ENCODE measurements around the gene CFAP20DC. TPM values are rescaled to one million over a fixed set of nuclear protein-coding genes. Genes with fewer than 3 reads are reported as not detected.

CFAP20DC gene
- polyA plus RNA-seq, 2 of the 4 experiments (the other 2 are of a cell fraction) = 2.5 to 6.0 TPM

GRCh38 chr3:58857402-58857801 lies 192.4 kb downstream of the CFAP20DC start:
- H3K4me1 ChIP-seq = no peaks in the 10 kb centered on the region
- DNase-seq (ENCODE audit: low read depth in 1 of 2, low spot score in 1 of 2) = no peak
- TF ChIP-seq JUN (IDR thresholded peaks at IDR 0.05) (no peak), ESRRA (IDR thresholded peaks at IDR 0.05; ENCODE audit: borderline replicate concordance, low read length) (no peak), ELK1 (IDR thresholded peaks at IDR 0.05; ENCODE audit: low read depth, low read length) (no peak), RARB (CRISPR knock-in tag; IDR thresholded peaks at IDR 0.05) (no peak), POLR2A (IDR thresholded peaks at IDR 0.05; ENCODE audit: low read length) (no peak), HEYL (CRISPR knock-in tag; IDR thresholded peaks at IDR 0.05) (no peak), CBX2 (IDR thresholded peaks at IDR 0.05; ENCODE audit: borderline replicate concordance, low read depth) (no peak), CTCF (IDR thresholded peaks at IDR 0.05) (no peak), ZNF302 (CRISPR knock-in tag; IDR thresholded peaks at IDR 0.05) (no peak), HDAC2 (IDR thresholded peaks at IDR 0.05) (no peak), RAD21 (conservative IDR thresholded peaks at IDR 0.05 in 1 of 2, IDR thresholded peaks at IDR 0.05 in 1 of 2) (no peak), PBX3 (IDR thresholded peaks at IDR 0.05) (no peak), HOXB13 (CRISPR knock-in tag; IDR thresholded peaks at IDR 0.05; ENCODE audit: low read depth) (no peak), HOXB5 (CRISPR knock-in tag; IDR thresholded peaks at IDR 0.05) (no peak), ATOH8 (CRISPR knock-in tag; IDR thresholded peaks at IDR 0.05; ENCODE audit: low read depth) (no peak), PHF8 (IDR thresholded peaks at IDR 0.05; ENCODE audit: borderline replicate concordance, low read depth) (no peak), E2F6 (IDR thresholded peaks at IDR 0.05; ENCODE audit: borderline replicate concordance, low read depth) (no peak), MAX (IDR thresholded peaks at IDR 0.05) (no peak)
- no peak for ATAC-seq
- 74% methylated on average over 1 of the region's 1 CpG for WGBS (ENCODE audit: missing lambda C conversion rate)
- no peak overlapping the region for H3K27ac ChIP-seq
- no peaks in the 10 kb centered on the region for H3K9me3 ChIP-seq
- no peak overlapping the region for H3K4me3 ChIP-seq
- POLR2A ChIA-PET = no interaction called here
- CTCF ChIA-PET = no interaction called here
- no peak overlapping the region for H3K4me2 ChIP-seq
- FAIRE-seq = no peak

- Histone ChIP-seq H3K4me2 (no peak overlapping the region), H3K9me3 (no peaks in the 10 kb centered on the region), H3K4me3 (no peak overlapping the region), H3K4me1 (no peaks in the 10 kb centered on the region), H3K27ac (no peak overlapping the region)
- DNase-seq (ENCODE audit: low read depth in 1 of 2, low spot score in 1 of 2) = no peak
- FAIRE-seq = no peak
- ChIA-PET CTCF (interaction anchor here (1.2 kb wide), 1 partner anchor 14 kb away, joined by 4 read pairs; no protein-coding TSS in a partner anchor), POLR2A (no interaction called here)
- TF ChIP-seq CHD2 (IDR thresholded peaks at IDR 0.05; ENCODE audit: low read length, partially characterized antibody) = no peak
- TF ChIP-seq BCL3 (IDR thresholded peaks at IDR 0.05) = no peak
- no peak for TF ChIP-seq PHF8 (IDR thresholded peaks at IDR 0.05; ENCODE audit: borderline replicate concordance, low read depth)
- TF ChIP-seq ZSCAN20 (CRISPR knock-in tag; IDR thresholded peaks at IDR 0.05) = no peak
- no peak for TF ChIP-seq GATA3 (IDR thresholded peaks at IDR 0.05; ENCODE audit: borderline replicate concordance)
- no peak for TF ChIP-seq ATOH8 (CRISPR knock-in tag; IDR thresholded peaks at IDR 0.05; ENCODE audit: low read depth)
- no peak for TF ChIP-seq POLR2AphosphoS2 (conservative IDR thresholded peaks at IDR 0.05; ENCODE audit: low read length)
- no peak for TF ChIP-seq CHD4 (IDR thresholded peaks at IDR 0.05; ENCODE audit: borderline replicate concordance)
- TF ChIP-seq HDAC2 (IDR thresholded peaks at IDR 0.05) = no peak
- TF ChIP-seq KDM5A (IDR thresholded peaks at IDR 0.05) = no peak
- no peak for TF ChIP-seq CEBPB (IDR thresholded peaks at IDR 0.05)
- TF ChIP-seq HMGXB4 (CRISPR knock-in tag; IDR thresholded peaks at IDR 0.05; ENCODE audit: borderline replicate concordance) = no peak
- TF ChIP-seq ESRRA (IDR thresholded peaks at IDR 0.05; ENCODE audit: borderline replicate concordance, low read length) = no peak
- ATAC-seq = no peak
- 79% methylated on average over 7 of the region's 7 CpGs for WGBS (ENCODE audit: missing lambda C conversion rate)
These were observed 201.0 kb downstream of the CFAP20DC start for GRCh38 chr3:58848826-58849225.

All from A549 (cell line).